Stimulated activated CD4-positive, alpha-beta T cell treated with anti-CD3 and anti-CD28 coated beads, Interleukin-1b, Interleukin-23, amount 100 ng/mL, for 1 hour (primary cell): ENCODE data around the gene SMIM29.
"Not testable (repeated sequence)": the region's sequence is repeated elsewhere in the genome, so short reads cannot be mapped to it uniquely, and the experiment has no call there.

ENCODE experiments used
- DNase-seq, 2 donors: peaks; one replicate each; pipeline ENCODE4 v3.0.0-alpha.2; 2020; ENCODE audit warnings: low read depth in 2 of 2

The SMIM29 gene

GRCh38 chr6:34269132-34269531, 20.3 kb upstream of the SMIM29 start:
- not testable (repeated sequence) for DNase-seq

DNA sequence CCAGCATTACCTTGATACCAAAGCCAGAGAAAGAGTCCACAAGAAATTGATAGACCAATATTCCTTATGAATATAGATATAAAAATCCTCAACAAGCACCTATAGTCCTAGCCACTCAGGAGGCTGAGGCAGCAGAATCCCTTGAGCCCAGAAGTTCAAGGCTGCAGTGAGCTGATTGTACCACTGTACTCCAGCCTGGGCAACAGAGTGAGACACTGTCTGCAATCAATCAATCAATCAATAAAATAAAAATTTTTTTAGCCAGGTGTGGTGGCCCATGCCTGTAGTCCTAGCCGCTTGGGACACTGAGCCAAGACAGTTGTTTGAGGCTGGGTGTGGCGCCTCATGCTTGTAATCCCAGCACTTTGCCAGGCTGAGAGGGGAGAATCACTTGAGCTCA, 18.9 kb upstream of the SMIM29 start:
- no peak for DNase-seq

GRCh38 chr6:34263484-34263883, 14.7 kb upstream of the SMIM29 start:
- not testable (repeated sequence) for DNase-seq

- no peak for DNase-seq
These were observed 11.9 kb upstream of the SMIM29 start for GRCh38 chr6:34260576-34261267.

DNA sequence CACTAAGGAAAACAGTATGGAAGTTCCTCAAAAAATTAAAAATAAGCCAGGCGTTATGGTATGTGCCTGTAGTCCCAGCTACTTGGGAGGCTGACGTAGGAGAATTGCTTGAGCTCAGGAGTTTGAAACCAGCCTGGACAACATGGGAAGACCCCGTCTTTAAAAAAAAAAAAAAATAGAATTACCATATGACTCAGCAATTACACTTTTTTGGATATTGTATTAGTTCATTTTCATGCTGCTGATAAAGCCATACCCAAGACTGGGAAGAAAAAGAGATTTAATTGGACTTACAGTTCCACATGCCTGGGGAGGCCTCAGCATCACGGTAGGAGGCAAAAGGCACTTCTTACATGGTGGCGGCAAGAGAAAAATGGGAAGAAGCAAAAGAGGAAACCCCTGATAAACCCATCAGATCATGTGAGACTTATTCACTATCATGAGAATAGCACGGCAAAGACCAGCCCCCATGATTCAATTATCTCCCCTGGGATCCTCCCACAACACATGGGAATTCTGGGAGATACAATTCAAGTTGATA, 10.8 kb upstream of the SMIM29 start:
- no peak for DNase-seq

DNA sequence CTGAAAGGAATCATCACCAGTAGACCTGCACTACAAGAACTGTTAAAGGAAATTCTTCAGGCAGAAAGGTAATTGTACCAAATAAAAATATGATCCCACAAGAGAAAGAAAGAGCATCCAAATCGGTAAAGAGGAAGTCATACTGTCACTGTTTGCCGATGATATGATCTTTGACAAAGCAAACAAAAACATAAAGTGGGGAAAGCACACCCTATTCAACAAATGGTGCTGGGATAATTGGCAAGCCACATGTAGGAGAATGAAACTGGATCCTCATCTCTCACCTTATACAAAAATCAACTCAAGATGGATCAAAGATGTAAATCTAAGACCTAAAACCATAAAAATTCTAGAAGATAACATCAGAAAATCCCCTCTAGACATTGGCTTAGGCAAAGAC, 3.6 kb upstream of the SMIM29 start:
- not testable (repeated sequence) for DNase-seq

- no peak for DNase-seq
These were observed 859 bp upstream of the SMIM29 start for GRCh38 chr6:34249469-34250261.

DNA sequence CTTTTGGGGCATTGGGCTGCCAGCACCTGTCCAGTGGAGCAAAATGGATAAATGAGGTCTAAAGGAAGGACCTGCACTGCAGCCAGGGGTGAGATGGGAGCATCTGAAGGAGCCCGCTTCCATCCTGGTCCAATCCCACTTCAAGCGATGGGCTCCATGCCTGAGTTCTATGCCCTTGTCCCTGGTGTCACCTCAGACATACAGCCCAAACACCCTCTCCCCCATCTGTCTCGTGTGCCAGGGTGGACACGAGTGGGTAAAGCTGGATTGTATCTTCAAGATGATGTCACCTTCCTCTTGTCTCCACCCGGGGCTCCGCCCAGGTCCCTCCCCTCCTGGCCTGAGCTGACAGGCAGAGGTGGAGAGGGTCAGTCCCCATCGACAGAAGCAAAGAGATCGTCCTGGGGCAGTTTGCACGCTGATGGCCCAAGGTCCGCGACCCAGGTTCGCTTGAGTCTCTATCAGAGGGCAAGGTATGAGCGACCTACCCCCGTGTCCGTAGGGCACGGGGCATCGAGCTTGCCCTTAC, 544 bp downstream of the SMIM29 start:
- no peak for DNase-seq

DNA sequence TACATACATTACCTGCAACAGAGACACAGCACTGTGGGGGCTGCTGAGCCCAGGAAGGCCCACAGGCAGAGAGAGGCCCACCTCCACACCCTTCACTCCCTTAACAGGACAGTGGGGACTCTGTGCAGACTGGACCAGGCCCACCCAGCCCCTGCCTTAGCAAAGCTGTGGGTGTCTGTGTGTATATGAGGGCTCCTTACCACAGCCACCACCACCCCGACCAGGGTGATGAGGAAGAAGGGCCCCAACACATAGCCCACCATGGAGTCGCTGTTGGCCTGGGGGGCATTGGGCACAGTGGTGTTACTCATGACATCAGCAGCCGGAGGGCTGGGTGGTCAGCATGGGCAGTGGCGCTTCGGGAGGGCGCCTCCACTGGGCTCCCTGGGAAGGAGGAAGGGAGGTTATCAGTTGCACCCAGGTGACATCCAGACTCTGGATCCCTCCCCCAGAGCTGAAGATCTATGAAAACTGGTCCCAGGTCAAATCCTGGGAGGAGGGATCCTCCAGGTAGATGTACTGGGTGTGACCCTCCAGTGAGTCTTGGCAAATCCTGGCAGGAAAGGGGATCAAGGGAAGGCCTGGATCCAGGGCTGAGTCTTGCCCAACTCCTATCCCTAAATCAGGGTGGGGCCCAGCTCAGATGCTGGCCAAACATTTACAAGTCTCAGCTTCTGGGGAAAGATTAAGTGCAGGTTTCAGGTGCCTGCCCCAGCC, 1.2 kb downstream of the SMIM29 start:
- DNase-seq: no peak

GRCh38 chr6:34246563-34247391, 2.0 kb downstream of the SMIM29 start:
- DNase-seq: no peak

GRCh38 chr6:34246249-34246562, 2.6 kb downstream of the SMIM29 start:
- no peak for DNase-seq

GRCh38 chr6:34245761-34246140, 3.1 kb downstream of the SMIM29 start:
- DNase-seq: not testable (repeated sequence)

- DNase-seq: not testable (repeated sequence)
These were observed 3.6 kb downstream of the SMIM29 start for GRCh38 chr6:34245032-34245760.

DNA sequence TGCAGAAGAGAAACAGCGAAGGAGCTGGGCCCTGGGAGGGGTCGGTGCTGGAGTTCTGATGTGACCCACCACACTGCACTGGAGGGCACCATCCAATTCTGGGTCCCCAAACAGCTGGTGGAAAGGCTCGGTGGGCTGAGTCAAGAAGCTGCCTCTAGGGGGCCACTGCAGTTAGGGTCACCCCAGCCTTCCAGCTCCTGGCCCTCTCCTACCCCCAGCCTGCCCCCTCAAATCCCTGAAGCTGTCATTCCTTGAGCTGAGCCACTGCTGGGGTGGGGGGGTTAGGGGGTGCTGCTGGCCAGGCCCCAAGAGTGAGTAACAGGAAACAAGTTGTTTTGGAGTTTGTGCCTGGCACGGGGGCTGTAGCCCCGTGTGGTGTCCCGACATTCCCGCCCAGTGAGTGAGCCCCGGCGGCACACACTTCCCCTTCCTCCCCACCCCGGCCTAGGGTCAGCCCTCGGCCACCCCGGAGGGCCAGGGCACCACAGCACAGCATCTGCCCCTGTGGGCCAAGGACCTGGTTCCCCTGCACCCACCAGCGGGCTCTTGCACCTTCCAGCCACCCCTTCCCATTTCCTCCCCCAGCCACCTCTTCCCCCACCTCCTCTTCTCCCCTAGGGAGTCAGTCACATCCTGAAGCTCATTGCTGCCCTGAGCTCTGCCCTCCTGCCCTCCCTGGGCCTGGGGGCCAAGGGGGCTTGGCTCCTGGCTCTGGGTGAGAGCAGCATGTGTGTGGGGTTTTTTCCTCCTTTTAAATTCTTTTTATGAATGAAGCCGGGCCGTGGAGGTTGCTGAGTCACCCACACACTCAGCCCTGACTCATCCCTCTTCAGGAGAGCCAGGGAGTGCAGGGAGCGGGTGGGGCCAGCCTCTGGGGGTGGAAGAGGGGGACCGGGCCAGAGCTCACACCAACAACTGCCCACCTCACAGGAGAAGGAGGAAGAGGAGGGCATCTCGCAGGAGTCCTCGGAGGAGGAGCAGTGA, 4.6 kb downstream of the SMIM29 start:
- peak in 1 of 2 donors; percentile 51 for DNase-seq

DNA sequence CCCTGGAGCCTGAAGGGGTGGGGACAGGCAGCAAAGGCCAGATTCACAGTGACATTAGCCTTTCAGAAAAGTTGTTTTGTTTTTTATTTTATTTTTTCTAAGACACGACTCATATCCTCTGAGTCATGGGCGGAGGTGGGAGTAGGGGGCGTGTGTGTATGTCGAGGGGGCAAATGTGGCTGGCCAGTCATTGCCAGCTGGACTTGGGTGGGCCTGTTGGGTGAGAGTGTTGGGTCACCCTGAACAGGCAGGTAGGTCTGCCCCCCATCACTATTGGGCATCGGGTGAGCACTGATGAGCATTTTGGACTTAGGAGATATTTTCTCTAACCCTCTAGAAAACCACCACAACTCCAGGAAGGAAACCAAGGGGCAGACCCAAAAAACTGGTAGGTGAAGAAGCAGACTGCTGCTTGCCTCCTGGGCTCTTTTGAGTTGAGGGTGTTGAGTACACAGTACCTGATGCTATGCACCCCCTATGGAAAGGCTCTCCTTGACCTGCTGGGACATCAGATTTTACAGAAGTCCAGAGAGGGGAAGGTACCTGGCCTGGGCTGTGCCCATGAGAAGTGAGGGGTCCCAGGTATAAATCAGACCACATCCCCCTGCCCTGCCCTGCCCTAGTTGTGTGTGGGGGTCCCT, 5.6 kb downstream of the SMIM29 start:
- no peak for DNase-seq

- DNase-seq: no peak
These were observed 6.3 kb downstream of the SMIM29 start for GRCh38 chr6:34242252-34243130.

DNA sequence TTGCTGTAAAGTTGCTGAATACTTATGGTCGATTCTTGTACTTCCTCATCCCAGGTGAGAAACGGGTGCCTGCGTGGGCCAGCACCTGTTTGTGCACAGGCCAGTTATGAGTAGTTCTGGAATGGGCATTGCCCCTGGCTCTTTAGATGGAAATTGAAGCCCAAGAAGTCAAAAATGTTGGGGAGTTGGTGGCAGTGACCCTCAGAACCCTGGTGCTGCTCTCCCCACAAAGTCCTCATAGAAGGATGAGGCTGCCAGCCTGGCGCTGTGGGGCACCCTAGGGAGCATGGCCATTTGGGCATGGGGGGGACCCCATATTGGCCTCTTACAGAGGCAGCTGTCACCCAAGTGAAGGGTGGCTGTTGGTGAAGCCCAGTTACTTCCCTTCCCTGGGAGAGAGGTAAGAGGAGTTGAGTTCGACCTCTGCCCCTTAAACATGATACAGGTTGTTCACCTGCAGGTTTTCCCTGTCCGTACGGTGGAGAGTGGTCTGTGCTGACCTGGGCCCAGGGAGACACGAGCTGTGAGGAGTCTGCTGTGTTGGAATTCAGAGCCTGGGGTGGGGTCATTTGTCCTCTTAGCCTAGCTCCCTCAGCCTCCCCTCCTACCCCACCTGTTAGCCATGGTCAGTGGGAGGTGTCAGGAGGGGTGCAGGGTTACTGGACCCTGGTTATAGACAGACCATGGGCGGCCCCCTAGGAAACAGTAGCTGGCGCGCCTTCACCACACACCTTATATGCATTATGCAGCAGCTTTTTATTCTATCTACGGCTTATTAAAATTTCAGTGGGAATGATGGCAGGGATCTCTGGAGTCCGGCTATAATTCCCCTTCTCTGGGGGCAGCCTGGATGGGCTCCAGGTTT, 7.2 kb downstream of the SMIM29 start:
- DNase-seq: no peak
